Measurements from ENCODE around the gene RAB1B.
A peak's percentile ranks its signal among the peaks of the same experiment; 100 is the strongest.
"Not testable (repeated sequence)": the region's sequence is repeated elsewhere in the genome, so short reads cannot be mapped to it uniquely, and the experiment has no call there.

Gene RAB1B

GRCh38 chr11:66309475-66309874, 41.0 kb downstream of the RAB1B start:
- no peak for DNase-seq (ENCODE audit: low read depth)

GRCh38 chr11:66310324-66310723, 41.9 kb downstream of the RAB1B start:
- no peak for DNase-seq (ENCODE audit: low read depth)

GRCh38 chr11:66310803-66311440, 42.5 kb downstream of the RAB1B start:
- not testable (repeated sequence) for DNase-seq (ENCODE audit: low read depth)

GRCh38 chr11:66311470-66311964, 43.1 kb downstream of the RAB1B start:
- DNase-seq (ENCODE audit: low read depth): no peak

DNA sequence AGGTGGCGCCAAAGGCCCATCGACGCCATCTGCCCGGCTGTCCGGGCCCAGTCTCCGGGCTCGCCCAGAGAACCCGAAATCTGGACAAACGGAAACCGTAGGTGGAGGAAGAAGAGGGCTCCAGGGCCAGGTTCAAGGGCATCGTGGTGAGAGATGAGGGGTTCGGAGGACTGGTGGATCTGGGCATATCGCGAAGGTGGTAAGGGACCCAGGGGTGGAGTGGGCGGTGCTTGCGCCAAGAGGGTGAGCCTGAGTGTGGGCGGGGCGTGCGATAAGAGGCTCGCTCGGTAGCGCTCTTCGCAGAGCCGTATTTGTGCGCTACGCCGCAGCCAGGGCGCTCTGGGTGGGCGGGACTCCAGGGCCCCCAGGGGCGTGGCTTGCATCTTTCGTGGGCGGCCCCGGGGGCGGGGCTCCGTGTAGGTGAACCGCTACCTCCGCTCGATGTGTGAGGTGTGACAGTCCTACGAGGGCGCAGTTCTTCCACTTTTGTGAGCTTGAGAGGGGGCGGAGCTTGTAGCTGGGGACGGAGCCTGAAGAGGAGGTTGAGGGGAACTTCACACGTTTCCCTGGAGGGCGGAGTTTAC, 43.6 kb downstream of the RAB1B start:
- peak; percentile 78 for DNase-seq (ENCODE audit: low read depth)

DNA sequence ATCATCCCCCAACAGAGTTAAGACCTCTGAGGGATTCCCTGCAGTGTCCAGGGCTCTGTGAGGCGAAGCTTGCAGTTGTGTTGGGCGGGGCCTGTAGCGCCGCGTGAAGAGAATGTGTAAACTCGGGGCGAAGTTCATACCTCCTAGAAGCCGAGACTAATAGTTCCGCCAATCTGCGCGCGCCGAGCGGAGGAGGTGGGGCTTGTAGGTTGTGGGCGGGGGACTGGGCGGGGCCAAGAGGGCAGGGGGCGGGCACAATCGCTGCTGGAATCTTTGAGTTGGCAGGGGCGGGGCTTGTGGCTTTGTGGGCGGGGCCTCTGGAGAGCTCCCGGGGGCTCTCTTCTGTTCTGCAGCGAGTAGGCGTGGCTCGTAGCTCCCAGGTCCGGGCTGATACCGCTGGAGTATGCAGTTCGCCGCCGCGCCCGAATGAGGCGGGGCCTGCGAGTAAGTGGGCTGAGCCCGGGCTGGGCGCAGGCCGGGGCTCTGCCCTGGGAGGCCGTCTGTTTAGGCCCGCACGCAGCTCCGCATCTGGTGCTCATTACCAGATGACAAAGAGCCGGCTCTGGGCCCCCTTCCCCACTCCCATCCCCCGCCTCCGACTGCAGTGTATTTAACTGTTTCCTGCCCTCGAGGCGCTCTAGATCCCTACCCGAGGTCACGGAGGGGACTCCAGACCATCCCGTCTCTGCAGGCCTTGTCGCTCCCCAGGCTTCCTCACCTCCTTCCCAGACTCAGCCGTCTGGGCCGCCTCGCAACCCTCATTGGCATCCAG, 44.3 kb downstream of the RAB1B start:
- DNase-seq (ENCODE audit: low read depth): peak; percentile 99

DNA sequence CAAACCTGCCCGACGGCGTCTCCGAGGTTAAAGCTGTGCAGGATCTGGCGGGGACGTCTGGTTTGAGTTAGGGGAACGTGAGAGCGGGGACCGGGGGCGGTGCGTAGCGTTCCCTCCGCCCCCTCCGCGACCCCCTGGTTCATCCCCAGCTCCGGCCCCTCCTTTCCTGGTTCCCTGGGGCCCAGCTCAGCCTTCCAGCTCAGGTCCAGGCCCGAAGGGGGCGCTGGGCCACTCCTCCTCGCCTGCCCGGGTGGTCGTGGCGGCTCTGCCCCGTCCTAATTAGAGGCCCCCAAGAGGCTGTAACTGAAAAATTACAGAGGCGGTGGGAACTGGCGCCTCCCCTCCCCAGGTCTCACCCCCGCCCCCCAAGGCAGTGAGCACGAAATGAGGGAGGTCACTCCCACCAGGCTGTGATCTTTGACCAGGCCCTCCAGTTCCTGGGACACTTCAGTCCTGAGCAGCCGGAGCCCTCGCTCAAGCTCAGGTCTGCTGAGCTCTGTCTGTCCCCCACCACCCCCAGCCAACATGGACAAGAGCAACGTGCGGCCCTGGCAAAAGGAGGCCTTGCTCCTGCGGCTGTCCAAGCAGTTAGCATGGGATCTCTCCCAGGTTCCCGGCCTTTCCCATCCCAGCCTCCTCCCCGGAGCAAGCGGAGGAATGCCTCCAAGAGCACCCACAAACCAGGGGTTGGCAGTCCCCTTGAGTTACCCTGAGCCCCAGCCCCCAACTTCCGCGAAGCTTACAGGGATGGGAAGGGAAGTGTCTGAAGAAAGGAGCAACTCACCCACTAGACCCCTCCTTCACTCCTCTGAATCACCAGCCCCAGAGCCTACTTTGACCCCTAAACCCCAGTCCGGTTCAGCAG, 45.1 kb downstream of the RAB1B start:
- DNase-seq (ENCODE audit: low read depth): no peak

DNA sequence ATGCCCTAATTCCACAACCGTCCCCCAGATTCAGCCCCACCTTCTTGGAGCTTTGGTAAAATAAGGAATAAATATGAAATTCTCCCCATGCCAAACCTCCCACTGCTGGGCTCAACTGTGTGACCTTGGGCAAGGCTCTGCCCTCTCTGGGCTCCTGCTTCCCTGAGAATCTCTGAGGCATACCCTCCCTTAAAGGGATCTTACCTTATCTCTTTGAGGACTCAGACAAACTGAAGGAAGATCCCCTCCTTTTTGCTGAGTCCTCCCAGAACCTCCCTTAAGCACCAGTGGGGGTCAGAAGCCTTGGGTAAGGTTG, 45.7 kb downstream of the RAB1B start:
- no peak for DNase-seq (ENCODE audit: low read depth)

DNA sequence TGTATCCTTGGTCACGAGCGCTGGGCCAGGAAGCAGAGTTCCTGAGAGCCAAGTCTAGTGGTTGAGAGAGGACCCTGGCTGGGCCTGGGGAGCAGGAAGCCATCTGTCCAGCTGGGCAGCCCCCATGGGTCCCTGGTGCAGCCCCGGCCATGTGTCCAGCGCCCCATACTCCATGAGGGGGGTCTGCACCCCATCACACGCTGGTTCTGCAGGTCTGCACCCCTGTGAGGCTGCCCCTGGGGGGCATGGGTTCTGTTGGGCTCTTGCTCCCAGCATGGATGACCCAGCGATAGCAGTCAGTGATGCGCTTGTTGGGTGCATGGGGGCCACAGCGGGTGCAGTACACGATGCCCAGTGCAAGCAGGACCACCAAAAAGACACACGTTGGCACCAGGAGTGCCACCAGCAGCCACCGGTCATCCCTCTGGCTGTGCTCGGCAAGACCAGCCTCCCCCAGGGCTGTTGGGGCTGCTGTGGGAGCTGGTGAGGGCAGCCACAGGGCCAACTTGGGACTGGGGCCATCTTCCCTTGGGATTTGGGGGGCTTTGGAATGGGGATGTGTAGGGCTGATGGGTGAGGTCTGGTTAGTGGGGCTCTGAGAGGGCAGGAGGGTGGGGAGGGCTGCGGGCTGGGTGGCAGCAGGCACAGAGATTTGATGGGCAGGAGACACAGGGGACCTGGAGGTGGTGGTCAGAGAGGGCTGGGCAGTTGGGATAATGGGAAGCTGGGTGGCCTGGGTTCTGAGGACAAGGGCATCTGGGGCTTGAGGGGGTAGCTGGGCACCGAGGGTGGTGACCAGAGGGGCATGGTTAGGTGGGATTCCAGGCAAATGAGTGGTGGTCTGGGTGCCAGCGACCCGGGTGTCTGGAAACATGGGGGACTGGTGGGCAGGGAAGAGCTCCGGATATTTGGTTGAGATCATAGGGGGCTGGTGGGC, 46.4 kb downstream of the RAB1B start:
- no peak for DNase-seq (ENCODE audit: low read depth)

DNA sequence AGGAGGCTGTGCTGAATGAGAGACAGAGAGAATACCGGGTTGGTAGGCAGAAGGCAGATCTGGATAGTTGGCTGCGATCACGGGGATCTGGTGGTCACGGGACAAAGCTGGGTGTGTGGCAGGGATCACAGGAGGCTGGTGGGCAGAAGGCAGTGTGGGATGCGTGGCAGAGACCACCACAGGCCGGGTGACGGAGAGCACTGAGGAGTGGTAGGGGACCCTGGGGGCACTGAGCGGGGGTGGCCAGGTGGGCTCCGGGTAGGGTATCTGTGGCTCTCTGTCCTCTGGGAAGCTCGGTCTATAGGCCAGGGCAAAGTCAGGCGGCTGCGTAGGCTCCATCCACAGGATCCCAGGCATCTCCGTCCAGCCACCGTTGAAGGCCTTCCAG, 47.1 kb downstream of the RAB1B start:
- no peak for DNase-seq (ENCODE audit: low read depth)

- no peak for DNase-seq (ENCODE audit: low read depth)
Observed at GRCh38 chr11:66315921-66316811, 47.7 kb downstream of the RAB1B start.

- DNase-seq (ENCODE audit: low read depth): peak; percentile 67
Observed at GRCh38 chr11:66316849-66317251, 48.4 kb downstream of the RAB1B start, which contains the start of gene CD248. Gene CD248, minus strand, starts transcription at chr11:66317044. Its CDS starts 17 bp downstream, at chr11:66317027.

DNA sequence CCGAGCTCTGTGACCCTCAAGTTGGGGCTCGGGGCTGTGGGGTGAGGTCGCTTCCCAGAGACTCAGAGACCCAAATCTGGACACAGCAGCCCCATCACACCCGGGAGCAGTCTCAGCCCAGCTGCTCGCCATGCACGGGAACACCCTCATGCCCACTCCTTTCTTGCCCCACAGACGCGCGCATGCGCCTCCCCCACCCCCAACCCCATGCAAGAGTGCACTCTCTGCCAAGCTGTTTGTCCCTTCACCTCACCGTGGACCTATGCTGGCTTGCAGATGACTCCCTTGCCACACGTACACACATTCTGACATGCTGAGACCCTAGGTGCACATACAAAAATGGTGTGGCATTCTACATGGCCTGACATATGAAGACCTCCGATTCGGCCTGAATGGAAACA, 48.9 kb downstream of the RAB1B start:
- no peak for DNase-seq (ENCODE audit: low read depth)

DNA sequence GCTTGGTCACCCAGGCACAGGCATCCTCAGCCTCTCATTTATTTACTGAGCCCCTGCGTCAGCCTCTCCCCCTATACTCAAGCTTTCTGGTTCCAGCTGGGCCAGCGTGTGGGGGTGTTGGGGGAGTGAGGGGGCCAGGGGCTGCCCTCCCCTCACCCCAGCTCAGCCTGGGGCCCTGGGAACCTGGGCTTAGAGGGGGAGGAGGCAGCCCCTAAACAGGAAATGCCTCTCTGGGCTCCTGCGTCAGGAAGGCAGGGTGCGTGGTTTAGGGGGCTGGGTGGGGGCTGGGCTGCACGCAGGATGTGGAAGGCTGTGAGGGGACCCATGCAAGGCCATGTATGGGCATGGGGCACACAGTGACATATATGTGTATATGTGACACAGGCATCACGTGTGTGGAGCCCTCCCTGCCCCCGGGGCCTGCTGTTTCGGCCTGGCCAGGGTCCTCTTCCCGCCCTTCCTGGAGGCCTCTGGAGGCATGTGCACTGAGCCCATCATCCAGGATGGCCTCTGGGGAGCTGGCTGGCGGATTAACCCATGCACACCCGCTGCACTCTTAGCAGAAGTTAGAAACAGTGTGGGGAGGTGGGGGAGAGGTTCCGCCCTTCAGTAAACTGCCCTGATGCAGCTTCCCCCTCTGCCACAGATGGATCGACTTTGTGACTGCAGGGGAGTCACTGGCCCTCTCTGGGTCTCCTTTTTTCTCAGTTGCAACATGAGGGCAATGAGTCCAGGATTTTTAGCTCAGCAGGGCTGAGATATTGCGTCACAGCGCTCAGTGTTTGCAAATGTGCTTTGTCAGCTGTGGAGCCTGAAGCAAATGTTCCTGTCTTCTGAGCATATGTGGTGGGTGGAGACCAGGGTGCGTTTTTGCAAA, 49.5 kb downstream of the RAB1B start:
- peak; percentile 80 for DNase-seq (ENCODE audit: low read depth)

- DNase-seq (ENCODE audit: low read depth): no peak
Observed at GRCh38 chr11:66318600-66318970, 50.1 kb downstream of the RAB1B start.

DNA sequence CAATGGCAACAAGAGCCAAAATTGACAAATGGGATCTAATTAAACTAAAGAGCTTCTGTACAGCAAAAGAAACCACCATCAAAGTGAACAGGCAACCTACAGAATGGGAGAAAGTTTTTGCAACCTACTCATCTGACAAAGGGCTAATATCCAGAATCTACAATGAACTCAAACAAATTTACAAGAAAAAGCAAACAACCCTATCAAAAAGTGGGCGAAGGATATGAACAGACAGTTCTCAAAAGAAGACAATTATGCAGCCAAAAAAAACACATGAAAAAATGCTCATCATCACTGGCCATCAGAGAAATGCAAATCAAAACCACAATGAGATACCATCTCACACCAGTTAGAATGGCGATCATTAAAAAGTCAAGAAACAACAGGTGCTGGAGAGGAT, 51.9 kb downstream of the RAB1B start:
- DNase-seq (ENCODE audit: low read depth): not testable (repeated sequence)

- not testable (repeated sequence) for DNase-seq (ENCODE audit: low read depth)
Observed at GRCh38 chr11:66320748-66321147, 52.3 kb downstream of the RAB1B start.

DNA sequence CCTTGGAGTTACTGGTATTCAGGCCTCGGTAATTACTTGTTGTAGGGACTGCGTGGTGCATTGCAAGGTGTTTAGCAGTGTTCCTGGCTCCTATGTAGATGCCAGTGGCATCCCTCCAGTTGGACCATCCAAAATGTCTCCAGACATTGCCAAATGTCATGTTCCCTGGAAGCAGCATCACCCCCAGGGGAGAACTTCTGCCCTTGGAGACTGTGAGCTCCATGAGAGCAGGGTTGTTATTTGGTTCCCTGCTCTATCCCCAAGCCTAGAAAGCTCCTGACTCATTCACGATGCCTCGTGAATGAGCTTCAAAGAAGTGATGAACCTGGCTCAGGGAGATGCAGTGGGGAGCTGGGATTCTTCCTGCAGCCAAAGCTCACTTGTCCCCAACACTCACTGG, 53.2 kb downstream of the RAB1B start:
- DNase-seq (ENCODE audit: low read depth): no peak
